Measurements from ENCODE around the gene SAMSN1.

DNA sequence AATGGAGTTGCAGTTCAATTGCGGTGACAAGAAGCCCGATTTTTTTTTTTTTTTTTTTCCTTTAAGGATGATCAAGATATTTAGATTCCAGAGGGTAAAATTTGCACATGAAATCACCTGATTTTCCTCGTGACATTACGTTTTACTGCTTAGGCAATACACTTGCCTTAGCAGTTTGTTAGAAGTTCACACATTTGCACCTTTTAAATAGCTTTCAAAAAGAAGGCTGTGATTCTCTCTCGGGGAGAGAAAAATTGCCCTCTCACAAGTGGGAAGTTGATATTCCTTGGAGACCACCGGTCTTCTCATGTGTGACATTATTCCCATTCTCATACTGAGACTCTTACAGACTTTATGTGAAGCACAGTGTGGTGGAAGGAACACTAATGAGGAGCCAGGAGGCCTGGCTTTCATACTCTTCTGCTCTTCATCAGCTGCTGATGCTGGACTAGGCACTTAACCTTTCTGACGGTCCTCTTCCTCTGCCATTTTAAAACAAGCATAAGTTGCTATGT lies 93.3 kb downstream of the SAMSN1 start:
- TF ChIP-seq, protein P1, sequence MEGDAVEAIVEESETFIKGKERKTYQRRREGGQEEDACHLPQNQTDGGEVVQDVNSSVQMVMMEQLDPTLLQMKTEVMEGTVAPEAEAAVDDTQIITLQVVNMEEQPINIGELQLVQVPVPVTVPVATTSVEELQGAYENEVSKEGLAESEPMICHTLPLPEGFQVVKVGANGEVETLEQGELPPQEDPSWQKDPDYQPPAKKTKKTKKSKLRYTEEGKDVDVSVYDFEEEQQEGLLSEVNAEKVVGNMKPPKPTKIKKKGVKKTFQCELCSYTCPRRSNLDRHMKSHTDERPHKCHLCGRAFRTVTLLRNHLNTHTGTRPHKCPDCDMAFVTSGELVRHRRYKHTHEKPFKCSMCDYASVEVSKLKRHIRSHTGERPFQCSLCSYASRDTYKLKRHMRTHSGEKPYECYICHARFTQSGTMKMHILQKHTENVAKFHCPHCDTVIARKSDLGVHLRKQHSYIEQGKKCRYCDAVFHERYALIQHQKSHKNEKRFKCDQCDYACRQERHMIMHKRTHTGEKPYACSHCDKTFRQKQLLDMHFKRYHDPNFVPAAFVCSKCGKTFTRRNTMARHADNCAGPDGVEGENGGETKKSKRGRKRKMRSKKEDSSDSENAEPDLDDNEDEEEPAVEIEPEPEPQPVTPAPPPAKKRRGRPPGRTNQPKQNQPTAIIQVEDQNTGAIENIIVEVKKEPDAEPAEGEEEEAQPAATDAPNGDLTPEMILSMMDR (IDR thresholded peaks at IDR 0.05; ENCODE audit: low read depth, low read length): no peak
- TF ChIP-seq, protein P2, sequence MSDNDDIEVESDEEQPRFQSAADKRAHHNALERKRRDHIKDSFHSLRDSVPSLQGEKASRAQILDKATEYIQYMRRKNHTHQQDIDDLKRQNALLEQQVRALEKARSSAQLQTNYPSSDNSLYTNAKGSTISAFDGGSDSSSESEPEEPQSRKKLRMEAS (IDR thresholded peaks at IDR 0.05; ENCODE audit: low read depth, low read length): no peak

All from NB4 (cell line).